HG03432 (cell line): Measurements from ENCODE around the gene LAYN.

Experiments used
- ATAC-seq: cut with Tn5 transposase; IDR thresholded peaks from one replicate; pipeline ENCODE4 v1.9.1; 2021; ENCODE audit warnings: mild to moderate bottlenecking, moderate library complexity; ENCODE audit not compliant: unreplicated experiment

LAYN gene

GRCh38 chr11:111561306-111561705 lies 20.8 kb downstream of the LAYN start:
- no peak for ATAC-seq

GRCh38 chr11:111561791-111562325 lies 21.3 kb downstream of the LAYN start:
- no peak for ATAC-seq

GRCh38 chr11:111562692-111563389 lies 22.3 kb downstream of the LAYN start:
- no peak for ATAC-seq

- no peak for ATAC-seq
These were observed 24.7 kb downstream of the LAYN start for GRCh38 chr11:111565114-111565720.

- ATAC-seq, result no peak
These were observed 25.8 kb downstream of the LAYN start for GRCh38 chr11:111566324-111566723.

- ATAC-seq, result no peak
These were observed 29.0 kb downstream of the LAYN start for GRCh38 chr11:111569476-111569875.

GRCh38 chr11:111570796-111571195 lies 30.3 kb downstream of the LAYN start:
- no peak for ATAC-seq

GRCh38 chr11:111571829-111572501 lies 31.4 kb downstream of the LAYN start:
- no peak for ATAC-seq

GRCh38 chr11:111572581-111572980 lies 32.1 kb downstream of the LAYN start:
- no peak for ATAC-seq

- no peak for ATAC-seq
These were observed 33.3 kb downstream of the LAYN start for GRCh38 chr11:111573821-111574249.

- ATAC-seq, result peak; percentile 62
These were observed 34.1 kb downstream of the LAYN start for GRCh38 chr11:111574373-111575225.

- ATAC-seq, result no peak
These were observed 35.2 kb downstream of the LAYN start for GRCh38 chr11:111575740-111576139.

GRCh38 chr11:111577821-111578220 lies 37.3 kb downstream of the LAYN start:
- ATAC-seq, result no peak

- no peak for ATAC-seq
These were observed 40.8 kb downstream of the LAYN start for GRCh38 chr11:111581341-111581740.

GRCh38 chr11:111582163-111582562 lies 41.6 kb downstream of the LAYN start:
- no peak for ATAC-seq

- no peak for ATAC-seq
These were observed 42.4 kb downstream of the LAYN start for GRCh38 chr11:111582881-111583280.

- ATAC-seq, result no peak
These were observed 44.9 kb downstream of the LAYN start for GRCh38 chr11:111585371-111585770.

- ATAC-seq, result no peak
These were observed 45.9 kb downstream of the LAYN start for GRCh38 chr11:111586388-111586831.

GRCh38 chr11:111589114-111589513 lies 48.6 kb downstream of the LAYN start:
- no peak for ATAC-seq

- ATAC-seq, result no peak
These were observed 49.5 kb downstream of the LAYN start for GRCh38 chr11:111589886-111590499.
